K562 (cell line): Measurements from ENCODE around the gene APEX1. TPM values are rescaled to one million over a fixed set of nuclear protein-coding genes. Genes with fewer than 3 reads are reported as not detected.

ENCODE experiments used
- ATAC-seq: fragments of 200-7000 bp; cut with Tn5 transposase; 3 replicates; pipeline ENCODE4 v1.9.1; 2020; ENCODE audit warnings: moderate library complexity
- BruUV-seq: library from RNA; stranded (reverse); fragments of 400-500 nt; replicated peaks from 2 replicates; lab custom pipeline; 2021; lab: Mats Ljungman, UMichigan
- CTCF ChIA-PET: fragments of 300-600 bp; formaldehyde crosslinking; extraction: SDS; loops from one replicate; lab custom pipeline; 2021; ENCODE audit warnings: low intra/inter-chr PET ratio; lab: Yijun Ruan, JAX
- POLR2A ChIA-PET: fragments of 300-600, 350-650 bp; sonication (Branson Sonifier 250); formaldehyde crosslinking; extraction: SDS; loops from one replicate; lab custom pipeline; 2021; ENCODE audit warnings: antibody characterized with exemption, inconsistent platforms; lab: Yijun Ruan, JAX
- DNase-seq, 4 experiments: peaks; one replicate each; pipeline versions ENCODE4 v3.0.0 to v3.0.0-alpha.2; 2011 to 2018; ENCODE audit warnings: low spot score in 3 of 4, mixed read lengths in 3 of 4; ENCODE audit errors: extremely low read depth in 1 of 4
- FAIRE-seq: peaks from 2 replicates; lab custom pipeline; 2011; peaks lifted over from hg19 to GRCh38; lab: Jason Lieb, UNC
- H2AFZ ChIP-seq: 2 replicates; pipeline ENCODE4 v1.6.0; 2011; ENCODE audit warnings: low read depth, low read length, control low read depth, inconsistent platforms
- H3K27ac ChIP-seq: fragments of 200-600 bp; 3 replicates; pipeline ENCODE4 v1.8.0; 2011; ENCODE audit warnings: low read depth, mild to moderate bottlenecking, control low read depth, inconsistent platforms, low read length, moderate library complexity, mixed read lengths; ENCODE audit errors: extremely low read depth
- H3K27me3 ChIP-seq, 2 experiments: fragments of 300-600 bp in 1 of 2; 2 replicates in 1 of 2; 3 replicates in 1 of 2; pipeline versions ENCODE4 v1.6.0 to v1.8.0; 2011; ENCODE audit warnings: inconsistent platforms in 2 of 2, low read length in 2 of 2, mild to moderate bottlenecking in 1 of 2, mixed read lengths in 1 of 2, moderate library complexity in 1 of 2; ENCODE audit not compliant: control insufficient read depth in 2 of 2, insufficient read depth in 2 of 2
- H3K36me3 ChIP-seq: fragments of 300-600 bp; 3 replicates; pipeline ENCODE4 v1.8.0; 2011; ENCODE audit warnings: mild to moderate bottlenecking, low read length, inconsistent platforms; ENCODE audit not compliant: control insufficient read depth, insufficient read depth
- H3K4me1 ChIP-seq, 2 experiments: fragments of 200-600 bp in 1 of 2; replicated peaks in 1 of 2; 2 replicates in 1 of 2; 3 replicates in 1 of 2; pipeline versions ENCODE4 v1.5.1 to v1.8.0; 2011; ENCODE audit warnings: inconsistent platforms in 2 of 2, low read length in 2 of 2, mild to moderate bottlenecking in 1 of 2, mixed read lengths in 1 of 2, moderate library complexity in 1 of 2; ENCODE audit not compliant: control insufficient read depth in 2 of 2, insufficient read depth in 2 of 2
- H3K4me2 ChIP-seq: 2 replicates; pipeline ENCODE4 v1.6.1; 2011; ENCODE audit warnings: low read length, control low read depth, inconsistent platforms, mixed read lengths; ENCODE audit not compliant: insufficient read depth
- H3K4me3 ChIP-seq: fragments of 200-600 bp; sonication (generic), shearing (Covaris generic); 2 replicates; pipeline ENCODE4 v1.5.1; 2016; ENCODE audit warnings: control low read depth, inconsistent platforms
- H3K79me2 ChIP-seq: fragments of 200-600 bp; 3 replicates; pipeline ENCODE4 v1.8.0; 2011; ENCODE audit warnings: low read length, inconsistent platforms; ENCODE audit not compliant: control insufficient read depth, insufficient read depth
- H3K9ac ChIP-seq, 2 experiments: 2 replicates each; pipeline versions ENCODE4 v1.6.0 to v1.6.1; 2011; ENCODE audit warnings: low read depth in 2 of 2, low read length in 2 of 2, control low read depth in 1 of 2, inconsistent platforms in 1 of 2, mild to moderate bottlenecking in 1 of 2, mixed read lengths in 1 of 2; ENCODE audit not compliant: insufficient read depth in 1 of 2
- H3K9me1 ChIP-seq: one replicate; pipeline ENCODE4 v1.6.0; 2011; ENCODE audit warnings: inconsistent platforms, mild to moderate bottlenecking, low read length, moderate library complexity; ENCODE audit not compliant: control insufficient read depth, insufficient read depth
- H3K9me3 ChIP-seq: replicated peaks from 2 replicates; pipeline ENCODE4 v1.5.1; 2011; ENCODE audit warnings: low read depth, low read length, inconsistent platforms; ENCODE audit not compliant: control insufficient read depth, insufficient read depth
- H4K20me1 ChIP-seq: replicated peaks from 2 replicates; pipeline ENCODE4 v1.6.1; 2011; ENCODE audit warnings: low read length, inconsistent platforms, mixed read lengths; ENCODE audit not compliant: control insufficient read depth, insufficient read depth
- GABPA ChIP-seq: fragments of 200-800 bp; sonication (Bioruptor generic); conservative IDR thresholded peaks from 2 replicates; pipeline ENCODE4 v1.6.1; 2016; ENCODE audit warnings: low read depth, missing genetic modification characterization, missing compliant biosample characterization
- RBM17 ChIP-seq: fragments of 200-400 bp; formaldehyde crosslinking; IDR thresholded peaks from 2 replicates; pipeline ENCODE4 v1.6.1; 2017; ENCODE audit warnings: low read depth, mild to moderate bottlenecking, low read length, borderline replicate concordance
- WGBS: fragments of 100-300 bp; shearing (Covaris generic); methylation state at CpG from one replicate; pipeline ENCODE4 v1.1.6; 2016; ENCODE audit warnings: low coverage, mixed read lengths; ENCODE audit not compliant: insufficient coverage; ENCODE audit errors: missing lambda C conversion rate; 5-methylcytosine and 5-hydroxymethylcytosine counted together
- in situ Hi-C: fragments of 300-500 bp; cut with MboI; formaldehyde crosslinking; loops from 4 replicates; pipeline ENCODE4 v1.15.0; 2018; ENCODE audit warnings: inconsistent platforms, mixed read lengths
- intact Hi-C: fragments of 100-400 bp; cut with micrococcal nuclease; formaldehyde crosslinking; loops from 2 replicates; pipeline ENCODE4 v1.14.2; 2022
- polyA plus RNA-seq, 8 experiments: library from polyadenylated mRNA; depleted of rRNA in 4 of 8; stranded (reverse) in 5 of 8; unstranded in 3 of 8; fragments of >200 nt; fragmentation: Nextera tagmentation in 2 of 8; fragmentation: Illumina TruSeq in 1 of 8; extraction: Ambion mirVana in 2 of 8; extraction: Trizol in 1 of 8; gene quantifications; 2 replicates each; pipeline versions ENCODE4 v1.2.1 to v1.2.3, GENCODE V29; 2011 to 2014; ENCODE audit warnings: inconsistent platforms in 1 of 8, missing spikeins in 1 of 8
- total RNA-seq, 7 experiments: library from RNA; depleted of rRNA in 6 of 7; stranded (reverse); fragments of >200 nt in 6 of 7; fragmentation: Illumina TruSeq in 2 of 7; extraction: Trizol in 2 of 7; gene quantifications; 2 replicates each; pipeline versions ENCODE4 v1.2.1 to v1.2.3, GENCODE V29; 2011 to 2021; ENCODE audit warnings: low replicate concordance in 1 of 7

APEX1 gene
- total and polyA plus RNA-seq, 9 of the 15 experiments (the other 6 are each of a cell fraction or from before 2014, with no cell fraction given), result 50.2 to 274 (median 158) TPM

GRCh38 chr14:20460458-20461224 is 5.6 kb downstream of the APEX1 start:
- in situ Hi-C loops, result no loop called here

More at GRCh38 chr14:20460458-20461224, 5.6 kb downstream of the APEX1 start:
- peak; percentile 16 for ATAC-seq
- TF ChIP-seq RBM17 (no peak), GABPA (tag) (0 out of 2 replicates have a peak, but pooled peaks have one; percentile 2)
- no peak for FAIRE-seq
- intact Hi-C loops, result loop anchor here (1.0 to 2.0 kb wide), 2 partner anchors 30 to 128 kb away; no protein-coding TSS in a partner anchor
- 4% methylated on average over 26 of the region's 32 CpGs for WGBS
- BruUV-seq, result TSS peak; percentile 52
- Histone ChIP-seq H3K9me1 (no peaks in the 10 kb centered on the region), H4K20me1 (no peaks in the 10 kb centered on the region), H3K27me3 (no peaks in the 10 kb centered on the region), H3K9ac (peak overlapping the region; percentile 72 to 93), H2AFZ (peak overlapping the region; percentile 72; the same call in 1 of the 2 replicates), H3K4me1 (peaks cover 26 to 33% of the 10 kb centered on the region in 2 experiments), H3K9me3 (no peaks in the 10 kb centered on the region), H3K27ac (peak overlapping the region; percentile 96), H3K36me3 (peaks cover 43% of the 10 kb centered on the region), H3K4me3 (peak overlapping the region; percentile 76), H3K79me2 (peaks cover 50% of the 10 kb centered on the region), H3K4me2 (peak overlapping the region; percentile 90)
- peak; percentile 29 to 70 (median 48) for DNase-seq
- ChIA-PET POLR2A (interaction anchor here (0.6 to 2.7 kb wide), 7 partner anchors 11 to 139 kb away, joined by 3 to 36 read pairs (median 4); partner anchors contain the start of gene PARP2), CTCF (no interaction called here)
